ENCODE results near the gene SPNS3. TPM values are rescaled to one million over a fixed set of nuclear protein-coding genes. Genes with fewer than 3 reads are reported as not detected.

The SPNS3 gene
- total RNA-seq, 3 donors from 2014 or later, result 0.38 to 0.72 TPM; not detected in 1

- TF ChIP-seq CTCF (IDR thresholded peaks at IDR 0.05), result no peak
- intact Hi-C loops (cut with DNase I, micrococcal nuclease), result no loop called here
- DNase-seq (no peak), ATAC-seq (no peak)
- Histone ChIP-seq H3K36me3 (ENCODE audit: low read depth) (no peaks in the 10 kb centered on the region), H3K4me3 (no peak overlapping the region), H3K4me1 (ENCODE audit: low read depth) (no peaks in the 10 kb centered on the region), H3K9me3 (no peaks in the 10 kb centered on the region)
Observed at GRCh38 chr17:4518901-4519300, 85.2 kb downstream of the SPNS3 start.

GRCh38 chr17:4519361-4519788, 85.6 kb downstream of the SPNS3 start:
- no peaks in the 10 kb centered on the region for H3K4me1 ChIP-seq (ENCODE audit: low read depth)
- DNase-seq (no peak), ATAC-seq (no peak)
- no peak for TF ChIP-seq CTCF (IDR thresholded peaks at IDR 0.05)
- intact Hi-C loops (cut with DNase I, micrococcal nuclease), result no loop called here
- no peak overlapping the region for H3K4me3 ChIP-seq
- H3K36me3 ChIP-seq (ENCODE audit: low read depth), result no peaks in the 10 kb centered on the region
- no peaks in the 10 kb centered on the region for H3K9me3 ChIP-seq

GRCh38 chr17:4520060-4520893, 86.5 kb downstream of the SPNS3 start:
- Histone ChIP-seq H3K4me1 (ENCODE audit: low read depth) (no peaks in the 10 kb centered on the region), H3K9me3 (no peaks in the 10 kb centered on the region), H3K36me3 (ENCODE audit: low read depth) (no peaks in the 10 kb centered on the region), H3K4me3 (no peak overlapping the region)
- DNase-seq (no peak), ATAC-seq (no peak)
- TF ChIP-seq CTCF (IDR thresholded peaks at IDR 0.05), result no peak
- intact Hi-C loops (cut with DNase I, micrococcal nuclease), result no loop called here

GRCh38 chr17:4520894-4521600, 87.3 kb downstream of the SPNS3 start:
- Histone ChIP-seq H3K36me3 (ENCODE audit: low read depth) (no peaks in the 10 kb centered on the region), H3K9me3 (no peaks in the 10 kb centered on the region), H3K4me1 (ENCODE audit: low read depth) (no peaks in the 10 kb centered on the region), H3K4me3 (no peak overlapping the region)
- ATAC-seq, result peak; percentile 80
- no peak for TF ChIP-seq CTCF (IDR thresholded peaks at IDR 0.05)
- intact Hi-C loops (cut with DNase I, micrococcal nuclease), result no loop called here
- DNase-seq, result peak in 1 of 3 donors; percentile 40

GRCh38 chr17:4522661-4523060, 88.9 kb downstream of the SPNS3 start:
- Histone ChIP-seq H3K4me1 (ENCODE audit: low read depth) (no peaks in the 10 kb centered on the region), H3K36me3 (ENCODE audit: low read depth) (no peaks in the 10 kb centered on the region), H3K9me3 (no peaks in the 10 kb centered on the region), H3K4me3 (no peak overlapping the region)
- DNase-seq (no peak), ATAC-seq (no peak)
- intact Hi-C loops (cut with DNase I, micrococcal nuclease), result no loop called here
- no peak for TF ChIP-seq CTCF (IDR thresholded peaks at IDR 0.05)

All from mucosa of descending colon (tissue), 3 donors.